Activated naive CD4-positive, alpha-beta T cell treated with anti-CD3 and anti-CD28 coated beads, Interleukin-2, amount 10 ng/mL, durations not matched to agents 5 hours and 36 hours (primary cell): Measurements from ENCODE around the gene LIPI. TPM values are rescaled to one million over a fixed set of nuclear protein-coding genes. Genes with fewer than 3 reads are reported as not detected.

ENCODE experiments used
- total RNA-seq, 2 experiments: library from RNA; stranded (reverse); gene quantifications; one replicate each; pipeline ENCODE4 v1.2.3, GENCODE V29; 2021

The LIPI gene
- not detected for total RNA-seq

DNA sequence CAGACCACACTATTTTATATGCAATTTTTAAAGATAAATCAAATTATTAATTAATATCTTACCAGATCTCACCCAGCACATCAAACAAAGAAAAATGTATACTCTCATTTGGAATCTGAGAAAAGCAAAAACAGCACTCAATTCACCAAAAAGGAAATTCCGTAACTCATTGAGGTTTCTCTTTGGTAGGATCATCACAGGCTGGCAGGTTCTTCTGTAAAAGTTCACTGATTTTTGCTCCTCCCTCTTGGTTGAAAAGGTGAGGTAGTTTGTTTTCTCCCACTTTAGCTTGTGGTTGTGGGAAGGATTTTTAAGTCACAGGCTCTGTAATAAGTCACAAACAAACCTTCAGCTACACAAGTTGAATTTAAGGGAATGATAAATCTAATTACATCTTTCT lies at the start of gene LIPI:
Gene LIPI (minus strand): TSS at position 218 of the 400 bp plus-strand sequence. CDS start 110 bp downstream, at position 108.

GRCh38 chr21:14215971-14216641 lies 5.4 kb upstream of the LIPI start, which contains the start of gene RBM11:
Gene RBM11, plus strand, starts transcription at chr21:14216157. Its CDS starts 30 bp downstream, at chr21:14216187.

Other genes with a start within 250 kb of the LIPI start
- gene RBM11, start 5.2 kb upstream of the LIPI start, total RNA-seq = under 1 TPM; 0.43 to 0.55 TPM
- 10 to 100 TPM; 32.6 to 37.5 TPM for gene HSPA13, start 172.2 kb upstream of the LIPI start, total RNA-seq